ENCODE measurements around the gene CDK16. TPM values are rescaled to one million over a fixed set of nuclear protein-coding genes. Genes with fewer than 3 reads are reported as not detected.

The CDK16 gene
- total and polyA plus RNA-seq, 2 of the 13 experiments (the other 11 are each of a cell fraction or from before 2014, with no cell fraction given): 64.5 to 225 TPM

DNA sequence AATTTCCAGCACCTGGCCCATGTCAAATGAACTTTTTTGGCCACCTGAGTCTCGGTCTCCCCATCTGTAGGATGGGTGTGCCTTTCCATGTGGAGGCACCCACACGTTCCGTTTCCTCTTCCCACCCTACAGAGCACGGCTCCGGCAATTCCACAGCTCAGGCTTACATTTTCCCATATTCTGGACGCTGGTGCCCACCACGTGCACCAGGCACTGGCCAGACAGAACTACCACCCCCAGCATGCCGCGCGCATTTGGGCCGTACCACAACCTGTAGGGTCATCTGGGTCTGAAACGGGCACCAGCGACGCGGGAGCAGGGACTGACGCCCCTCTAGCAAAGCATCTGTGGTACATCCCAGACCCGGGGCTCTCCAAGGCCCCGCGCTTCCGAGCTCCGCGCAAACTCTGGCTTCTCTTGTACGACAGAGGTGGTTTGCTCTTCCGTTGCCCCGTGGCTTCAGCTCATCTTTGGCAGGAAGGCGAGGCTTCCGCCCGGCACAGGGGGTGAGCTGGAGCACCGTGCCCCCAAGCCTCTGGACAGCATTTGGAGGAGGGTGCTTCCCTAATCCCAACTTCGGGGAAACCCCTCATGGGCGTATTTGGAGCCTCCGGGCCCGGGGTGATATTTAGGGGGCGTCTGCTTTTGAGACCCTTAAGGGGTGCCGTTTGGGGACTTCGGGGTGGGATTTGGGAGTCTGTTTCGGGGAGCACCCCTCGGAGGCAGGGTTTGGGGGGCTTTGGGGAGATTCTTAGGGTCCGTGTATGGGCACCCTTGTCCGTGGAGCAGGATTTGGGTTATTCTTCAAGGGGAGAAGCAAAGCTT, 27.8 kb upstream of the CDK16 start (continued):
- TF ChIP-seq ZNF781 (CRISPR knock-in tag; IDR thresholded peaks at IDR 0.05; ENCODE audit: borderline replicate concordance, not compliant biosample characterization) (no peak), ZNF788 (CRISPR knock-in tag; IDR thresholded peaks at IDR 0.05; ENCODE audit: borderline replicate concordance) (peak; percentile 61; the same call in 1 of the 2 replicates), CENPT (CRISPR knock-in tag; IDR thresholded peaks at IDR 0.05; ENCODE audit: low read depth) (no peak), CREBL2 (CRISPR knock-in tag; IDR thresholded peaks at IDR 0.05; ENCODE audit: borderline replicate concordance) (no peak), NONO (IDR thresholded peaks at IDR 0.05) (no peak), NONO (CRISPR knock-in tag; conservative IDR thresholded peaks at IDR 0.05) (peak; percentile 59; the same call in 1 of the 2 replicates), ZNF414 (CRISPR knock-in tag; IDR thresholded peaks at IDR 0.05) (peak; percentile 49; the same call in 1 of the 2 replicates), RNF2 (conservative IDR thresholded peaks at IDR 0.05; ENCODE audit: low read depth) (0 out of 2 replicates have a peak, but pooled peaks have one; percentile 33), DR1 (CRISPR knock-in tag; IDR thresholded peaks at IDR 0.05) (no peak; the same call in 1 of the 2 replicates), ELF3 (CRISPR knock-in tag; IDR thresholded peaks at IDR 0.05) (no peak), ZNF572 (CRISPR knock-in tag; IDR thresholded peaks at IDR 0.05) (no peak), MEIS2 (CRISPR knock-in tag; IDR thresholded peaks at IDR 0.05) (no peak), ISL2 (CRISPR knock-in tag; IDR thresholded peaks at IDR 0.05) (peak; percentile 35; the same call in 1 of the 2 replicates), ZBTB43 (CRISPR knock-in tag; conservative IDR thresholded peaks at IDR 0.05) (no peak), ATF1 (CRISPR knock-in tag; IDR thresholded peaks at IDR 0.05) (no peak), ZNF782 (CRISPR knock-in tag; IDR thresholded peaks at IDR 0.05; ENCODE audit: borderline replicate concordance) (no peak)
- TF ChIP-seq, protein P1, sequence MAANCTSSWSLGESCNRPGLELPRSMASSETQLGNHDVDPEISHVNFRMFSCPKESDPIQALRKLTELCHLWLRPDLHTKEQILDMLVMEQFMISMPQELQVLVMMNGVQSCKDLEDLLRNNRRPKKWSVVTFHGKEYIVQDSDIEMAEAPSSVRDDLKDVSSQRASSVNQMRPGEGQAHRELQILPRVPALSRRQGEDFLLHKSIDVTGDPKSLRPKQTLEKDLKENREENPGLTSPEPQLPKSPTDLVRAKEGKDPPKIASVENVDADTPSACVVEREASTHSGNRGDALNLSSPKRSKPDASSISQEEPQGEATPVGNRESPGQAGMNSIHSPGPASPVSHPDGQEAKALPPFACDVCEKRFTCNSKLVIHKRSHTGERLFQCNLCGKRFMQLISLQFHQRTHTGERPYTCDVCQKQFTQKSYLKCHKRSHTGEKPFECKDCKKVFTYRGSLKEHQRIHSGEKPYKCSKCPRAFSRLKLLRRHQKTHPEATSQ (CRISPR knock-in tag; IDR thresholded peaks at IDR 0.05; ENCODE audit: borderline replicate concordance): no peak
- TF ChIP-seq, protein P2, sequence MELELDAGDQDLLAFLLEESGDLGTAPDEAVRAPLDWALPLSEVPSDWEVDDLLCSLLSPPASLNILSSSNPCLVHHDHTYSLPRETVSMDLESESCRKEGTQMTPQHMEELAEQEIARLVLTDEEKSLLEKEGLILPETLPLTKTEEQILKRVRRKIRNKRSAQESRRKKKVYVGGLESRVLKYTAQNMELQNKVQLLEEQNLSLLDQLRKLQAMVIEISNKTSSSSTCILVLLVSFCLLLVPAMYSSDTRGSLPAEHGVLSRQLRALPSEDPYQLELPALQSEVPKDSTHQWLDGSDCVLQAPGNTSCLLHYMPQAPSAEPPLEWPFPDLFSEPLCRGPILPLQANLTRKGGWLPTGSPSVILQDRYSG (CRISPR knock-in tag; IDR thresholded peaks at IDR 0.05): no peak
- TF ChIP-seq, protein P3, sequence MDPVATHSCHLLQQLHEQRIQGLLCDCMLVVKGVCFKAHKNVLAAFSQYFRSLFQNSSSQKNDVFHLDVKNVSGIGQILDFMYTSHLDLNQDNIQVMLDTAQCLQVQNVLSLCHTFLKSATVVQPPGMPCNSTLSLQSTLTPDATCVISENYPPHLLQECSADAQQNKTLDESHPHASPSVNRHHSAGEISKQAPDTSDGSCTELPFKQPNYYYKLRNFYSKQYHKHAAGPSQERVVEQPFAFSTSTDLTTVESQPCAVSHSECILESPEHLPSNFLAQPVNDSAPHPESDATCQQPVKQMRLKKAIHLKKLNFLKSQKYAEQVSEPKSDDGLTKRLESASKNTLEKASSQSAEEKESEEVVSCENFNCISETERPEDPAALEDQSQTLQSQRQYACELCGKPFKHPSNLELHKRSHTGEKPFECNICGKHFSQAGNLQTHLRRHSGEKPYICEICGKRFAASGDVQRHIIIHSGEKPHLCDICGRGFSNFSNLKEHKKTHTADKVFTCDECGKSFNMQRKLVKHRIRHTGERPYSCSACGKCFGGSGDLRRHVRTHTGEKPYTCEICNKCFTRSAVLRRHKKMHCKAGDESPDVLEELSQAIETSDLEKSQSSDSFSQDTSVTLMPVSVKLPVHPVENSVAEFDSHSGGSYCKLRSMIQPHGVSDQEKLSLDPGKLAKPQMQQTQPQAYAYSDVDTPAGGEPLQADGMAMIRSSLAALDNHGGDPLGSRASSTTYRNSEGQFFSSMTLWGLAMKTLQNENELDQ (CRISPR knock-in tag; IDR thresholded peaks at IDR 0.05; ENCODE audit: borderline replicate concordance): no peak
- TF ChIP-seq, protein P4, sequence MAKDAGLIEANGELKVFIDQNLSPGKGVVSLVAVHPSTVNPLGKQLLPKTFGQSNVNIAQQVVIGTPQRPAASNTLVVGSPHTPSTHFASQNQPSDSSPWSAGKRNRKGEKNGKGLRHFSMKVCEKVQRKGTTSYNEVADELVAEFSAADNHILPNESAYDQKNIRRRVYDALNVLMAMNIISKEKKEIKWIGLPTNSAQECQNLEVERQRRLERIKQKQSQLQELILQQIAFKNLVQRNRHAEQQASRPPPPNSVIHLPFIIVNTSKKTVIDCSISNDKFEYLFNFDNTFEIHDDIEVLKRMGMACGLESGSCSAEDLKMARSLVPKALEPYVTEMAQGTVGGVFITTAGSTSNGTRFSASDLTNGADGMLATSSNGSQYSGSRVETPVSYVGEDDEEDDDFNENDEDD (CRISPR knock-in tag; IDR thresholded peaks at IDR 0.05; ENCODE audit: borderline replicate concordance): peak; percentile 81; the same call in 1 of the 2 replicates

All from HepG2 (cell line).